IPS DF 6.9 (cell line): Measurements from ENCODE around the gene PPIP5K2.
"Not testable (repeated sequence)": the region's sequence is repeated elsewhere in the genome, so short reads cannot be mapped to it uniquely, and the experiment has no call there.

Experiments
- DNase-seq: peaks from one replicate; pipeline ENCODE4 v3.0.0-alpha.2; 2013; ENCODE audit warnings: low read depth, low spot score
- H3K27ac ChIP-seq: one replicate; pipeline ENCODE4 v1.5.1; 2013; ENCODE audit warnings: low read length, control low read depth
- H3K27me3 ChIP-seq: 2 replicates; pipeline ENCODE4 v1.6.1; 2013; ENCODE audit warnings: mild to moderate bottlenecking, low read length; ENCODE audit not compliant: control insufficient read depth, insufficient read depth
- H3K36me3 ChIP-seq: 2 replicates; pipeline ENCODE4 v1.6.1; 2013; ENCODE audit warnings: low read length; ENCODE audit not compliant: control insufficient read depth, insufficient read depth
- H3K4me1 ChIP-seq: 2 replicates; pipeline ENCODE4 v1.6.1; 2013; ENCODE audit warnings: low read length; ENCODE audit not compliant: control insufficient read depth, insufficient read depth
- H3K4me3 ChIP-seq: 2 replicates; pipeline ENCODE4 v1.5.1; 2013; ENCODE audit warnings: mild to moderate bottlenecking, low read length
- H3K9me3 ChIP-seq: 2 replicates; pipeline ENCODE4 v1.6.1; 2013; ENCODE audit warnings: low read length, inconsistent platforms; ENCODE audit not compliant: control insufficient read depth, insufficient read depth
- WGBS: extraction: QIAGEN DNeasy Blood & Tissue Kit; methylation state at CpG from one replicate; pipeline ENCODE4 v1.1.7; 2013; ENCODE audit warnings: mixed read lengths, missing lambda C conversion rate; ENCODE audit not compliant: insufficient read length, insufficient coverage; 5-methylcytosine and 5-hydroxymethylcytosine counted together

The PPIP5K2 gene

DNA sequence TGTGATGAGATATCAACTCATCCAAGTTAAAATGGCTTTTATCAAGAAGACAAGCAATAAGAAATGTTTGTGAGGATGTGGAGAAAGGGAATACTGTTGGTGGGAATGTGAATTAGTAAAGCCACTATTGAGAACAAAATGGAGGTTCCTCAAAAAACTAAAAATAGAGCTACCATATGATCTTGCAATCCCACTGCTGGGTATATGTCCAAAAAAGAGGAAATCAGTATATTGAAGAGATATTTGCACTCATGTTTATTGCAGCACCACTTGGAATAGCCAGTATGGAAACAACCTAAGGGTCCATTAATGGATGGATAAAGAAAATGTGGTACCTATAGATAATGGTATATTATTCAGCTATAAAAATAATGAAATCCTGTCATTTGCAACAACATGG is 25.1 kb downstream of the PPIP5K2 start:
- H3K9me3 ChIP-seq = no peaks in the 10 kb centered on the region
- no peaks in the 10 kb centered on the region for H3K4me1 ChIP-seq
- no peak overlapping the region for H3K4me3 ChIP-seq
- H3K27me3 ChIP-seq = no peaks in the 10 kb centered on the region
- H3K27ac ChIP-seq = no peak overlapping the region
- H3K36me3 ChIP-seq = no peaks in the 10 kb centered on the region
- DNase-seq = no peak

GRCh38 chr5:103148213-103148612 is 28.1 kb downstream of the PPIP5K2 start:
- Histone ChIP-seq H3K36me3 (no peaks in the 10 kb centered on the region), H3K4me3 (no peak overlapping the region), H3K4me1 (no peaks in the 10 kb centered on the region), H3K9me3 (no peaks in the 10 kb centered on the region), H3K27ac (no peak overlapping the region), H3K27me3 (no peaks in the 10 kb centered on the region)
- WGBS = no CpG with 5 or more reads among the region's 1 CpG
- DNase-seq = no peak

DNA sequence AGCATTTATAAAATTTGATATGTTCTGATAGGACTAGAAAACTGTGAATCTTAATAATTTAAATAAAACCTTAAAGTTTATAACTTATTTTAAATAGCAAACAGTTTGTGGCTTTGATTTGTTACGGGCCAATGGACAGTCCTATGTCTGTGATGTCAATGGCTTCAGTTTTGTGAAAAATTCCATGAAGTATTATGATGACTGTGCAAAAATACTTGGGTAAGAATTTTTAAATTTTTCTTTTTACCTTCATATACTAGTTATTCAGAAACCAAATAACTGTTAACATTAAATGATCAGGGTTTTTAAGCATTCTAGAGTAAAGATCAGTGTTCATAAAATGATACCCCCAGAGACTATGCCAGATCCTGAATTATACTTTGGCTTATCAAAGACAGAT is 31.1 kb downstream of the PPIP5K2 start:
- no CpG with 5 or more reads among the region's 1 CpG for WGBS
- DNase-seq = no peak
- H3K36me3 ChIP-seq = no peaks in the 10 kb centered on the region

GRCh38 chr5:103166706-103167105 is 46.6 kb downstream of the PPIP5K2 start:
- no peaks in the 10 kb centered on the region for H3K9me3 ChIP-seq
- no peak overlapping the region for H3K4me3 ChIP-seq
- no peaks in the 10 kb centered on the region for H3K4me1 ChIP-seq
- H3K27ac ChIP-seq = no peak overlapping the region
- DNase-seq = no peak
- H3K36me3 ChIP-seq = no peaks in the 10 kb centered on the region
- no peaks in the 10 kb centered on the region for H3K27me3 ChIP-seq

More for the DNA sequence above, 31.1 kb downstream of the PPIP5K2 start:
- H3K27ac ChIP-seq = no peak overlapping the region
- H3K4me1 ChIP-seq = no peaks in the 10 kb centered on the region
- no peak overlapping the region for H3K4me3 ChIP-seq
- no peaks in the 10 kb centered on the region for H3K27me3 ChIP-seq
- no peaks in the 10 kb centered on the region for H3K9me3 ChIP-seq

GRCh38 chr5:103174147-103174546 is 54.0 kb downstream of the PPIP5K2 start:
- no peaks in the 10 kb centered on the region for H3K27me3 ChIP-seq
- no CpG with 5 or more reads among the region's 1 CpG for WGBS
- no peak overlapping the region for H3K27ac ChIP-seq
- peaks cover 3% of the 10 kb centered on the region; the same call in 1 of the 2 replicates for H3K36me3 ChIP-seq
- no peak overlapping the region for H3K4me3 ChIP-seq
- H3K4me1 ChIP-seq = no peaks in the 10 kb centered on the region
- no peaks in the 10 kb centered on the region for H3K9me3 ChIP-seq
- no peak for DNase-seq

GRCh38 chr5:103177543-103177942 is 57.4 kb downstream of the PPIP5K2 start:
- no CpG with 5 or more reads among the region's 4 CpGs for WGBS

GRCh38 chr5:103178167-103178566 is 58.1 kb downstream of the PPIP5K2 start:
- H3K27ac ChIP-seq = no peak overlapping the region
- H3K4me3 ChIP-seq = no peak overlapping the region
- H3K4me1 ChIP-seq = no peaks in the 10 kb centered on the region
- no CpG with 5 or more reads among the region's 2 CpGs for WGBS
- no peak for DNase-seq
- no peaks in the 10 kb centered on the region for H3K9me3 ChIP-seq
- no peaks in the 10 kb centered on the region for H3K27me3 ChIP-seq
- peaks cover 3% of the 10 kb centered on the region; the same call in 1 of the 2 replicates for H3K36me3 ChIP-seq

More at GRCh38 chr5:103177543-103177942, 57.4 kb downstream of the PPIP5K2 start:
- no peaks in the 10 kb centered on the region for H3K4me1 ChIP-seq
- H3K27me3 ChIP-seq = no peaks in the 10 kb centered on the region
- H3K9me3 ChIP-seq = no peaks in the 10 kb centered on the region
- no peak overlapping the region for H3K27ac ChIP-seq
- no peak overlapping the region for H3K4me3 ChIP-seq
- H3K36me3 ChIP-seq = peaks cover 3% of the 10 kb centered on the region; the same call in 1 of the 2 replicates
- DNase-seq = no peak

GRCh38 chr5:103186152-103186551 is 66.1 kb downstream of the PPIP5K2 start:
- no peak overlapping the region for H3K4me3 ChIP-seq
- no peak overlapping the region for H3K27ac ChIP-seq
- no CpG with 5 or more reads among the region's 8 CpGs for WGBS

GRCh38 chr5:103188436-103188835 is 68.3 kb downstream of the PPIP5K2 start:
- Histone ChIP-seq H3K4me1 (no peaks in the 10 kb centered on the region), H3K9me3 (no peaks in the 10 kb centered on the region), H3K27me3 (no peaks in the 10 kb centered on the region), H3K36me3 (no peaks in the 10 kb centered on the region), H3K27ac (no peak overlapping the region), H3K4me3 (no peak overlapping the region)
- no CpG with 5 or more reads among the region's 1 CpG for WGBS
- no peak for DNase-seq

More at GRCh38 chr5:103186152-103186551, 66.1 kb downstream of the PPIP5K2 start:
- Histone ChIP-seq H3K9me3 (no peaks in the 10 kb centered on the region), H3K4me1 (no peaks in the 10 kb centered on the region), H3K36me3 (no peaks in the 10 kb centered on the region), H3K27me3 (no peaks in the 10 kb centered on the region)
- DNase-seq = no peak

- no peaks in the 10 kb centered on the region for H3K36me3 ChIP-seq
- no peak for DNase-seq
Observed at GRCh38 chr5:103203226-103203625, 83.1 kb downstream of the PPIP5K2 start.

GRCh38 chr5:103204990-103205389 is 84.9 kb downstream of the PPIP5K2 start:
- H3K27me3 ChIP-seq, H3K9me3 ChIP-seq, DNase-seq, H3K27ac ChIP-seq, H3K4me1 ChIP-seq, H3K36me3 ChIP-seq, H3K4me3 ChIP-seq: not testable (repeated sequence)
- WGBS = no CpG with 5 or more reads among the region's 3 CpGs

More at GRCh38 chr5:103203226-103203625, 83.1 kb downstream of the PPIP5K2 start:
- no peaks in the 10 kb centered on the region for H3K4me1 ChIP-seq
- no peak overlapping the region for H3K27ac ChIP-seq
- no peaks in the 10 kb centered on the region for H3K27me3 ChIP-seq
- no peak overlapping the region for H3K4me3 ChIP-seq
- no peaks in the 10 kb centered on the region for H3K9me3 ChIP-seq
